ENCODE measurements around the gene FAM136A. TPM values are rescaled to one million over a fixed set of nuclear protein-coding genes. Genes with fewer than 3 reads are reported as not detected.

The FAM136A gene
- 18.2 and 35.0 TPM in 2 replicates for total RNA-seq

DNA sequence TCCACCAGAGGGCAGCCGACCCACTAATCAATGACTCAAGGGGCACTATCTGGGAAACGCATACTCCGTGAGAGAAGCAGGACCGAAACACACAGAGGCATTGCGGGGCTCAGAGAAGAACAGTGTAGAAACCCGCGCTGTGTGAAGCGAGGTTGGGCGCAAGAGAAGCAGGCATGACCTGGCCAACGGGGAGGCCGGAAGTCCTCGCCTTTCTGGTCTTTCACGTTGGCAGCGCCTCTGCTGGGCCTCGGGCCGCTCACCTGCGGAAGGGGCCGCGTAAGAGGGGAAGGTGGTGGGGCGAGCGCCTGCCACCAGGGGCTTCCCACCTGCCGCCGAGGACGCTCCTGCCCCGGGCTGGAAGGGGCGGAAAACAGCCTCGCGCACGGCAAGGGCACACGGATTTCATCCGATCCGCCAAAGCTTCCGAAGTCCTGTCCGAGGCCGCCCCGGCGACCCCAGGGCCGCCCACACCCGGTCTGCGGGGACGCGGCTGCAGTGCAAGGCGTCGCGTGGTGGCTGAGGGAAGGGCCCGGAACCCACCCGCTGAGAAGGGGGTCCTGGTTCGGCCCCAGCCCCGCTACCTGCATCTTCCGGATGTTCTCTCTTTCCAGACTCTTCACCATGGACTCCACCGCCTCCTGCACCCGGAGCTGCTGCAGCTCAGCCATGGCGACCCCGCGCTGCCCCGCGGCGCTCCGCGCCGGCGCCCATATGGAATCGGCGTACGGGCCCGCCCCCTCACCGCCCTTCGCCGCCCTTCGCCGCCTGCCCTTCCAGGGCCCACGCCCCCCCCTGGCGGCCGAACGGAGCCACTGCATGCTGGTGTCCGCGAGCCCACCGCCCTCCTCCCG lies at the start of gene FAM136A:
Gene FAM136A, minus strand, starts transcription at position 724 of the 851 bp plus-strand sequence. Its CDS starts 56 bp downstream, at position 668.

DNA sequence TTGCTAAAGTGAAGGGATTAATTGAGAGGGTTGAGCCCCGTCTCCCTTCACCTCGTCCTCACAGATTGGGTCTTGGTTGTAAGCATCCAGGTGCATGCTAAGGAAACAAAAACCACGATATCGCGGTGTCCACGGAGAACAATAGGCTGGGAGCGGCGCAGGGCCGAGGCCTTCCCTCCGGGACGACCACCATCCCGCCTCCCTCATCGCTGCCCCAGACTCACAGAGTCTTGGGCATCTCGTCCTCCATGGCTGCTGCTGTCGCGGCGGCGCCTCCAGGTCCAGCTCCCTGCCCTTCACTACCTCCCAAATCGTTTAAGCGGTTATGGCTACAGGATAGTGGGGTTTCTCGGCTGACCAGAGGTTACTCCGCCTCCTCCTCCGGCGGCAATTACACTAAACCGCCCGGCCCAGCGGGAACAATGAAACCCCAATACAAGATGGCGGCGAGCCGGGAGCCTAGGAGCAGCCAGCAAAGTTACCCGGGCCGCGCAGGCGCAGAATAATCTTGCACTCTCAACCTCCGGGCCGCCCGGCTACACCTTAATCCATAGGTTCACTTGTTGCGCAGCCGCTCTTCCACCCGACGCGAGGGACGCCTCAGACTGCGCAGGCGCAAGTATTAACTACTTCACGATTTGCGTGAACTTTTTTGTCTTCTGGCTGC lies 53.6 kb downstream of the FAM136A start, which contains the start of gene TIA1:
Gene TIA1, minus strand, starts transcription at position 448 of the 667 bp plus-strand sequence. Its CDS starts 198 bp downstream, at position 250.

Other genes with a start within 250 kb of the FAM136A start
- gene PCBP1, start 214.6 kb downstream of the FAM136A start, total RNA-seq = 32.2 and 39.1 TPM in 2 replicates
- gene C2orf42, start 111.0 kb downstream of the FAM136A start, total RNA-seq = 14.2 and 20.0 TPM in 2 replicates
- gene TIA1, start 53.4 kb downstream of the FAM136A start, total RNA-seq = 97.9 and 99.6 TPM in 2 replicates
- 46.7 and 86.1 TPM in 2 replicates for gene PCYOX1, start 43.9 kb downstream of the FAM136A start, total RNA-seq
- gene SNRPG, start 8.3 kb downstream of the FAM136A start, total RNA-seq = 184 and 426 TPM in 2 replicates

All from uterine smooth muscle cell (primary cell).